Measurements from ENCODE around the gene UVRAG.

DNA sequence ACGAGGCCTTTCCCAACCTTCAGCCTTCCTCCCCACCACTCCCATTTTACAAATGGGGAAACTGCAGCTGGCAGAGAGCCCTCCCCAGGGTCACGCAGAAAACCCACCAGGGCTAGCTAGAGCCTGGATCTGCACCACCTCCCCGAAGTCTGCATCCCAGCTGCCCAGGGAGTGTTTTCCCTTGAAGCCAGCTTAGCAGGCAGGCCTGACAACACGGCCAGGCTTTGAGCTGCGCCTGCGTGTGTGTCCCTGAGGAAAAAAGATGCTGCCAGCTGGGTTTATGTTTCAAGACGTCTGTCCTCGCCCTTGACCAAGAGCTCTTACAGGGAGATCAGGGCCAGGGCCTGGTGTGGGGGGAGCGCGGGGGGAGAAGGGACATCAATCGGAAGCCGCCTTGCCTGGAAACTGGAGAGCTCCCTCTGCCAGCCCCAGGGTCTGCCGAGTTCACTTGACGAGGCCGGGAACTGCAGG is 371.0 kb downstream of the UVRAG start:
- TF ChIP-seq, protein P1, sequence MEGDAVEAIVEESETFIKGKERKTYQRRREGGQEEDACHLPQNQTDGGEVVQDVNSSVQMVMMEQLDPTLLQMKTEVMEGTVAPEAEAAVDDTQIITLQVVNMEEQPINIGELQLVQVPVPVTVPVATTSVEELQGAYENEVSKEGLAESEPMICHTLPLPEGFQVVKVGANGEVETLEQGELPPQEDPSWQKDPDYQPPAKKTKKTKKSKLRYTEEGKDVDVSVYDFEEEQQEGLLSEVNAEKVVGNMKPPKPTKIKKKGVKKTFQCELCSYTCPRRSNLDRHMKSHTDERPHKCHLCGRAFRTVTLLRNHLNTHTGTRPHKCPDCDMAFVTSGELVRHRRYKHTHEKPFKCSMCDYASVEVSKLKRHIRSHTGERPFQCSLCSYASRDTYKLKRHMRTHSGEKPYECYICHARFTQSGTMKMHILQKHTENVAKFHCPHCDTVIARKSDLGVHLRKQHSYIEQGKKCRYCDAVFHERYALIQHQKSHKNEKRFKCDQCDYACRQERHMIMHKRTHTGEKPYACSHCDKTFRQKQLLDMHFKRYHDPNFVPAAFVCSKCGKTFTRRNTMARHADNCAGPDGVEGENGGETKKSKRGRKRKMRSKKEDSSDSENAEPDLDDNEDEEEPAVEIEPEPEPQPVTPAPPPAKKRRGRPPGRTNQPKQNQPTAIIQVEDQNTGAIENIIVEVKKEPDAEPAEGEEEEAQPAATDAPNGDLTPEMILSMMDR (IDR thresholded peaks at IDR 0.05; ENCODE audit: insufficient read depth, low read length), result no peak
- TF ChIP-seq, protein P2, sequence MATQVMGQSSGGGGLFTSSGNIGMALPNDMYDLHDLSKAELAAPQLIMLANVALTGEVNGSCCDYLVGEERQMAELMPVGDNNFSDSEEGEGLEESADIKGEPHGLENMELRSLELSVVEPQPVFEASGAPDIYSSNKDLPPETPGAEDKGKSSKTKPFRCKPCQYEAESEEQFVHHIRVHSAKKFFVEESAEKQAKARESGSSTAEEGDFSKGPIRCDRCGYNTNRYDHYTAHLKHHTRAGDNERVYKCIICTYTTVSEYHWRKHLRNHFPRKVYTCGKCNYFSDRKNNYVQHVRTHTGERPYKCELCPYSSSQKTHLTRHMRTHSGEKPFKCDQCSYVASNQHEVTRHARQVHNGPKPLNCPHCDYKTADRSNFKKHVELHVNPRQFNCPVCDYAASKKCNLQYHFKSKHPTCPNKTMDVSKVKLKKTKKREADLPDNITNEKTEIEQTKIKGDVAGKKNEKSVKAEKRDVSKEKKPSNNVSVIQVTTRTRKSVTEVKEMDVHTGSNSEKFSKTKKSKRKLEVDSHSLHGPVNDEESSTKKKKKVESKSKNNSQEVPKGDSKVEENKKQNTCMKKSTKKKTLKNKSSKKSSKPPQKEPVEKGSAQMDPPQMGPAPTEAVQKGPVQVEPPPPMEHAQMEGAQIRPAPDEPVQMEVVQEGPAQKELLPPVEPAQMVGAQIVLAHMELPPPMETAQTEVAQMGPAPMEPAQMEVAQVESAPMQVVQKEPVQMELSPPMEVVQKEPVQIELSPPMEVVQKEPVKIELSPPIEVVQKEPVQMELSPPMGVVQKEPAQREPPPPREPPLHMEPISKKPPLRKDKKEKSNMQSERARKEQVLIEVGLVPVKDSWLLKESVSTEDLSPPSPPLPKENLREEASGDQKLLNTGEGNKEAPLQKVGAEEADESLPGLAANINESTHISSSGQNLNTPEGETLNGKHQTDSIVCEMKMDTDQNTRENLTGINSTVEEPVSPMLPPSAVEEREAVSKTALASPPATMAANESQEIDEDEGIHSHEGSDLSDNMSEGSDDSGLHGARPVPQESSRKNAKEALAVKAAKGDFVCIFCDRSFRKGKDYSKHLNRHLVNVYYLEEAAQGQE (IDR thresholded peaks at IDR 0.05; ENCODE audit: insufficient replicate concordance, low read depth), result no peak

Measured in HL-60 (cell line).